HG02840 (cell line): Measurements from ENCODE around the gene FOXA2.
"Not testable (repeated sequence)": the region's sequence is repeated elsewhere in the genome, so short reads cannot be mapped to it uniquely, and the experiment has no call there.

ENCODE experiments used
- ATAC-seq: cut with Tn5 transposase; IDR thresholded peaks from one replicate; pipeline ENCODE4 v1.9.1; 2021; ENCODE audit warnings: mild to moderate bottlenecking, moderate library complexity, moderate number of reproducible peaks; ENCODE audit not compliant: unreplicated experiment, low FRiP score

FOXA2 gene

DNA sequence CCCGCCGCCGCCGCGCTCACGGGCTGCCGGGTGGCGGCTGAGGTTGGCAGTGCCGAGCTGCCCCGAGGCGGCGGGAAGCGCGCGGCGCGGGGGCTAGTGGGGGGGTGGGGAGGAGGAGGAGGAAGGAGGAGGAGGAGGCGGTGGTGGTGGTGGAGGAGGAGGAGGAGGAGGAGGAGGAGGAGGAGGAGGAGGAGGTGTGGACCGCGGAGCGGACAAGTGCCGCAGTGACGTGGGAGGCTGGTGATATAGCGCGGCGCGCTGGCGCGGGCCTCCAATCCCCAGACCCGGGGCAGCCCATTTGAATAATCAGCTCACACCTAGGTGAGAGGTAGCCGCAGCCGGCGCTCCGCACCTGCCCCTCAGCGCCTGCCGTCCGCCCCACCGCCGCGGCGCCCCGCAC is at the start of gene FOXA2:
Gene FOXA2, minus strand, starts transcription at position 51 of the 400 bp plus-strand sequence. CDS start 294 bp downstream, outside the sequence.
- no peak for ATAC-seq

- ATAC-seq, result no peak
Measured at GRCh38 chr20:22630701-22631100, 46.3 kb upstream of the FOXA2 start.

DNA sequence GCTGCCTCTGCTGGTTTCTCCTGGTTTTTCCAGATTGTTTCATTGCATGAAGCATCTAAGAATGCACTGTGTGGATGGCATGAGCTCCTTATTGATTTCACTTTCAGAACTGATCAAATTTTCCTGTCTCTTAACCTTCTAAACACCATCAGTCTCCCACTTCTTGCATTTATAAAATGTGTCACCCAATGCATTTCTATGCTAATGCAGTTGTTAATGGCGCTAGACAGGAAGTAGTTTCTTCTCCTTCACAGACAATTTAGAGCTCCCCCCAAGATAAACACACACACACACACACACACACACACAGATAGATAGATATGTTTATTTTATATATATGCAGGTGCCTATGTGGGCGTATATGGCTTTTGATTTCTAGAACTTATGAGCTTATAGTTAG is 45.6 kb upstream of the FOXA2 start:
- ATAC-seq, result no peak

DNA sequence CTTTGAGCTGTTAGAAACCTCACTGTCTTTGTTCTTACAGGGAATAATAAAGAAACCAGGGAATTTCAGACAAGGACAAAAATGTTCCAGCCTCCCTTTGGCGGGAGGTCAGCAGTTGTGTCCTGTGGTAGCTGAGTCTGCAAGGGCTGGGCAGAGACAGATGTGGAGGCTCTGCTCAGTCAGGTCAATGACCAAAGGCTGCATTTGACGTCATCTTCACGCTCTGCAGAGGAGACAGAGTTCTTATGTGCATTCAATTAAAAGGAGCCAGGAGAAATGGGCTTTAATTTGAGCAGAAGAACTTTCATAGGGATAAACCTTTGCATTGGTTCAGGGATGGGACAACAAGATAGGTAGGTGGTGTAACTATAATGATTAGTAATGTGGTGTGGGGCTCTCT is 45.1 kb upstream of the FOXA2 start:
- no peak for ATAC-seq

- ATAC-seq, result no peak
Measured at GRCh38 chr20:22626496-22626895, 42.1 kb upstream of the FOXA2 start.

- no peak for ATAC-seq
Measured at GRCh38 chr20:22623211-22623610, 38.8 kb upstream of the FOXA2 start.

DNA sequence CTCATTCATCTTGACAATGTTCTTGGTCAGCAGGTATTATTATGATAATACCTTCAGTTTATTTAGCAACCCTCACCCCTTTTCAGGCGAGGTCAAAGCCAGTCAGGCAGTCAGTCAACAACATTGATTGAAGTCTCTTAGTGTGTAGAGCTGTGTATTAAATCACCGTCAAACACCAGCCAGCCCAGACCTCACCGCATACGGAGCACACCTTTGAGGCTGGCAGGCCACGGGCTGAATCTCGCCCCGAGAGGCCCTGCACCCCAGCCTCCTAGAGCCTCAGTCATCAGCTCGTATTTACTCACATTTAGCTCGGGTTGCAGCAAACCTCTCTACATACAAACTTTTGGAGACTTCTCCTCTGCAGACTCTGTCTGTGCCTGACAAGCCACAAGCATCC is 36.0 kb upstream of the FOXA2 start:
- no peak for ATAC-seq

DNA sequence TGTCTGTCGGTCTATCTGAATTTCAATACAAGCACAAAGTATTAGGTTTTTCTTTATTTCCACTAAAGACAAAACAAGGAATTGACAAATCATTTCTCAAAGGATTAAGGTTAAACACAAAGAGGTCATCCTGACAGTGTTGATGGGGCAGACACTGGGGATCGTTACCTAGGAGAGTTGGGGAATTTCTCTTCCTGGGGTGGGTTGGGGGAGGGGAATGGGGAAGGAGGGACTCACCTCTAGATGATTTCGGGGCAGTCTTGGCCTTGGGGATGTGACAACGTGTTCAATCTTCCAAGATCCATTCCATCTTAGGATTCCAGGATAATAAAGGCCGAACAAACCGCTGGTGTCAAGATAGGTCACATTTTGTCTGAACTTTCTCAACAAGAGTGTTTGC is 35.4 kb upstream of the FOXA2 start:
- ATAC-seq, result no peak

- ATAC-seq, result no peak
Measured at GRCh38 chr20:22619272-22619671, 34.9 kb upstream of the FOXA2 start.

- no peak for ATAC-seq
Measured at GRCh38 chr20:22617160-22617559, 32.8 kb upstream of the FOXA2 start.

- no peak for ATAC-seq
Measured at GRCh38 chr20:22616551-22616950, 32.2 kb upstream of the FOXA2 start.

GRCh38 chr20:22615425-22615824 is 31.1 kb upstream of the FOXA2 start:
- no peak for ATAC-seq

DNA sequence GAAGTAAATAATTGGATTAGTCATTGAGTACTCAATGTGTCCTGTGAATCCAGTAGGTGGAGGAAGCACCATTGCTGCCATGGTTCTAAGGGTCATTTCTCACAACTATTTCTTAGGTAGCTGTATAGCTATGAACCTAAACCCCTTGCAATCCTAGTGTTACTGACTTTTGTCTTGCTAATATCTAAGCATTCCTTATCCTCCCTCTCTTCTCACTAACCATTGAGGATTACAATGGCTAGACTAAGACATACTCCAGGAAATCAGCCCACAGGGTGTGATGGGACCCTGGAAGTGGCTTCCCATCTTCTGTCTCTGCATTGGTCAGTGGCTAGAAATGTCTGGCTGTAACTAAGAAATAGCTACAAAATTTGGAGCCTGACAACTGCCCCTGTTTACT is 27.3 kb upstream of the FOXA2 start:
- no peak for ATAC-seq

GRCh38 chr20:22607695-22608094 is 23.3 kb upstream of the FOXA2 start:
- ATAC-seq, result no peak

DNA sequence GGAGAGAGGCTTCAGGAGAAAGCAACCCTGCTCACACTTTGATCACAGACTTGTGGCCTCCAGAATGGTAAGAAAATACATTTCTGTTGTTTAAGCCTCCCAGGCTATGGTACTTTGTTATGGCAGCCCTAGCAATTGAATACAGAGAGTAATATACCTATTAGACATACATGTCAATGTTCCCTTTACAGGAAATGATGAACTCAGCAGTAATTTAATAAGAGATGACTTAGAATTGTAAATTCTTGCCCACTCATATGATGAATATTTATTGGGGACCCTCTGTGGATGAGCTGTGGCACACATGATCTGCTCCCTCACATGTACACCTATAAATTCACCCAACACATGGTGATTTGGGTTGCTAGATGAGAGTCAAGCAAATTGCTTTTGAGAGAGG is 20.4 kb upstream of the FOXA2 start:
- no peak for ATAC-seq

- ATAC-seq, result no peak
Measured at GRCh38 chr20:22601361-22602141, 17.2 kb upstream of the FOXA2 start.

DNA sequence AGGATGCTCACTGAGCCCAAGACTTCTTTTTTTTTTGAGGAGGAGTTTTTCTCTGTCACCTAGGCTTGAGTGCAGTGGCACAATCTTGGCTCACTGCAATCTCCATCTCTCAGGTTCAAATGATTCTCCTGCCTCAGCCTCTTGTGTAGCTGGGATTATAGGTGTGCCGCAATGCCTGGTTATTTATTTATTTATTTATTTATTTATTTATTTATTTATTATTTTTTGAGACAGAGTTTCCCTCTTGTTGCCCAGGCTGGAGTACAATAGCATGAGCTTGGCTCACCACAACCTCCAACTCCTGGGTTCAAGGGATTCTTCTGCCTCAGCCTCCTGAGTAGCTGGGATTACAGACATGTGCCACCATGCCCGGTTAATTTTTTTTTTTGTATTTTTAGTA is 14.9 kb upstream of the FOXA2 start:
- not testable (repeated sequence) for ATAC-seq

DNA sequence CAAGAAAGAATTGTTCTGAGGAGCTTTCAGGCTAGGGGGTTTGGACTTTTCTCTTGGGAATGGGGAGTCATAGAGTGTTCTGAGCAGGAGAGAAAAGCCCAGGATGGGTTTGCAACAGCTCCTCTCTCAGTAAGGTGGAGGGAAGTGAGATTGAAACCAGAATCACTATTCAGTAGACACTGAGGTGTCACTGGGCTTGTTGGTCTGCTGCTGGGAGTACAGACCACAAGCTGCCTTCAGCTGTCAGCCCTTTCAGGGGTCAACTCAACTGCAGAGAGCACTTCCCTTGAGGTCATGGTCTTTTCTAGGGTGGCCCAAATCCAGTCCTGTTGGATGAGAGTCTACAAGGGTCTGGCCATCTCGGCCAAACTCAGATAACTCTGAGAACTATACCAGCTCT is 12.9 kb upstream of the FOXA2 start:
- no peak for ATAC-seq

DNA sequence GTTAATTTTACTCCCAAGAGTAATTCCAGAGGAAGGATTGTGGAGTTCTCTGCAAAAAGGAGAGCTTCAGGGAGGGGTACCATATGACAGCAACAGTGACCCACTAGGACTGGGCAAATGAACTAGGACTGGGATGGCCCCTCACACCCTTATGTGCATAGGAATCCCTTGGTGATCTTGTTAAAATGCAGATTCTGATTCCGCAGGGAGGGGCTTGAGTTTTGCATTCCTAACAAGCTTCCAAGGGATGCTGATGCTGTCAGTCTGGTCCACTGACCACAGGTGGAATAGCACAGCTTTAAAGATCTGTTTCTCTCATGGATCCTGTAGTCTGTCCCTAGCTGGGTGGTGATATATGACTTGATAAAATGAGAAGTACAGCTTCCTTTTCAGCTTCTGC is 6.3 kb upstream of the FOXA2 start:
- ATAC-seq, result no peak

GRCh38 chr20:22586645-22587310 is 2.4 kb upstream of the FOXA2 start:
- ATAC-seq, result no peak

- no peak for ATAC-seq
Measured at GRCh38 chr20:22585786-22586493, 1.6 kb upstream of the FOXA2 start.
